SK-N-SH treated with all-trans-retinoic acid at 6 μM for 48 hours (cell line): Measurements from ENCODE around the gene PHB1.

ENCODE experiments used
- ATAC-seq: fragments of 200-7000 bp; cut with Tn5 transposase; 3 replicates; pipeline ENCODE4 v1.9.1; 2020; ENCODE audit warnings: mild to moderate bottlenecking, moderate library complexity
- BACH2 ChIP-seq: fragments of 250-450 bp; sonication (Bioruptor Pico); IDR thresholded peaks from 2 replicates; pipeline ENCODE4 v1.9.0; 2021; ENCODE audit warnings: mild to moderate bottlenecking, borderline replicate concordance
- CSDC2 ChIP-seq: fragments of 250-450 bp; sonication (Bioruptor Pico); IDR thresholded peaks from 2 replicates; pipeline ENCODE4 v1.5.0; 2020; ENCODE audit warnings: mild to moderate bottlenecking, moderate library complexity
- CSRNP3 ChIP-seq: fragments of 250-450 bp; sonication (Bioruptor Pico); IDR thresholded peaks from 2 replicates; pipeline ENCODE4 v1.5.1; 2021; ENCODE audit warnings: mild to moderate bottlenecking, moderate library complexity
- ESRRG ChIP-seq: fragments of 250-450 bp; sonication (Bioruptor Pico); IDR thresholded peaks from 2 replicates; pipeline ENCODE4 v1.6.1; 2021; ENCODE audit warnings: mild to moderate bottlenecking
- GLIS3 ChIP-seq: fragments of 250-450 bp; sonication (Bioruptor Pico); IDR thresholded peaks from 2 replicates; pipeline ENCODE4 v1.5.0; 2020; ENCODE audit warnings: mild to moderate bottlenecking, moderate library complexity
- ISL1 ChIP-seq: fragments of 250-450 bp; sonication (Bioruptor Pico); IDR thresholded peaks from 2 replicates; pipeline ENCODE4 v2.1.2; 2022; ENCODE audit warnings: mild to moderate bottlenecking, moderate library complexity
- OSR1 ChIP-seq: fragments of 250-450 bp; sonication (Bioruptor Pico); IDR thresholded peaks from 2 replicates; pipeline ENCODE4 v1.8.0; 2022; ENCODE audit warnings: moderate library complexity, mild to moderate bottlenecking, inconsistent platforms
- PATZ1 ChIP-seq: fragments of 250-450 bp; sonication (Bioruptor Pico); IDR thresholded peaks from 2 replicates; pipeline ENCODE4 v1.8.0; 2020; ENCODE audit warnings: mild to moderate bottlenecking, moderate library complexity, borderline replicate concordance
- POU6F1 ChIP-seq: fragments of 250-450 bp; sonication (Bioruptor Pico); IDR thresholded peaks from 2 replicates; pipeline ENCODE4 v1.8.0; 2021; ENCODE audit warnings: low read depth, mild to moderate bottlenecking, moderate library complexity, borderline replicate concordance
- PPARA ChIP-seq: fragments of 250-450 bp; sonication (Bioruptor Pico); IDR thresholded peaks from 2 replicates; pipeline ENCODE4 v1.5.0; 2020; ENCODE audit warnings: mild to moderate bottlenecking, borderline replicate concordance
- RARB ChIP-seq: fragments of 250-450 bp; sonication (Bioruptor Pico); IDR thresholded peaks from 2 replicates; pipeline ENCODE4 v1.8.0; 2021; ENCODE audit warnings: mild to moderate bottlenecking, moderate library complexity
- SNAI2 ChIP-seq: fragments of 250-450 bp; sonication (Bioruptor Pico); IDR thresholded peaks from 2 replicates; pipeline ENCODE4 v1.5.0; 2020; ENCODE audit warnings: mild to moderate bottlenecking, moderate library complexity
- TCF4 ChIP-seq: fragments of 250-450 bp; sonication (Bioruptor Pico); IDR thresholded peaks from 2 replicates; pipeline ENCODE4 v1.8.0; 2021; ENCODE audit warnings: mild to moderate bottlenecking, moderate library complexity, borderline replicate concordance
- TOX ChIP-seq: fragments of 250-450 bp; sonication (Bioruptor Pico); IDR thresholded peaks from 2 replicates; pipeline ENCODE4 v1.8.0; 2021; ENCODE audit warnings: mild to moderate bottlenecking, moderate library complexity, borderline replicate concordance
- TSHZ2 ChIP-seq: fragments of 250-450 bp; sonication (Bioruptor Pico); IDR thresholded peaks from 2 replicates; pipeline ENCODE4 v1.5.0; 2020; ENCODE audit warnings: mild to moderate bottlenecking, moderate library complexity
- ZFP3 ChIP-seq: fragments of 250-450 bp; sonication (Bioruptor Pico); IDR thresholded peaks from 2 replicates; pipeline ENCODE4 v1.5.0; 2020; ENCODE audit warnings: mild to moderate bottlenecking, moderate library complexity
- ZFP30 ChIP-seq: fragments of 450-650 bp; formaldehyde crosslinking; IDR thresholded peaks from 2 replicates; pipeline ENCODE4 v1.5.0; 2022; ENCODE audit warnings: mild to moderate bottlenecking, moderate library complexity
- ZNF565 ChIP-seq: fragments of 450-650 bp; formaldehyde crosslinking; conservative IDR thresholded peaks from 2 replicates; pipeline ENCODE4 v1.5.0; 2020; ENCODE audit warnings: low read depth, mild to moderate bottlenecking, moderate library complexity
- ZNF70 ChIP-seq: fragments of 450-650 bp; formaldehyde crosslinking; IDR thresholded peaks from 2 replicates; pipeline ENCODE4 v1.5.0; 2020; ENCODE audit warnings: mild to moderate bottlenecking, moderate library complexity
- ZNF8 ChIP-seq: fragments of 450-650 bp; formaldehyde crosslinking; IDR thresholded peaks from 2 replicates; pipeline ENCODE4 v1.5.0; 2020; ENCODE audit warnings: mild to moderate bottlenecking, moderate library complexity

Gene PHB1

GRCh38 chr17:49407086-49407485 is 7.6 kb downstream of the PHB1 start:
- ATAC-seq = no peak
- TF ChIP-seq ESRRG = no peak
- no peak for TF ChIP-seq ZFP30 (CRISPR knock-in tag)
- no peak for TF ChIP-seq ZNF565 (CRISPR knock-in tag)
- TF ChIP-seq RARB = no peak

GRCh38 chr17:49406421-49407061 is 8.1 kb downstream of the PHB1 start:
- TF ChIP-seq ZNF70 (CRISPR knock-in tag) = no peak
- no peak for TF ChIP-seq ZNF8 (CRISPR knock-in tag)
- no peak for TF ChIP-seq GLIS3 (CRISPR knock-in tag)
- TF ChIP-seq ISL1 (CRISPR knock-in tag) = no peak
- no peak for TF ChIP-seq OSR1 (CRISPR knock-in tag)
- TF ChIP-seq ZFP3 (CRISPR knock-in tag) = no peak
- ATAC-seq = no peak

GRCh38 chr17:49404906-49405305 is 9.8 kb downstream of the PHB1 start:
- no peak for ATAC-seq
- TF ChIP-seq RARB (no peak), GLIS3 (CRISPR knock-in tag) (no peak), PATZ1 (CRISPR knock-in tag) (no peak), ZFP30 (CRISPR knock-in tag) (no peak), ESRRG (no peak), CSDC2 (no peak), ZNF8 (CRISPR knock-in tag) (no peak), ZNF565 (CRISPR knock-in tag) (no peak), OSR1 (CRISPR knock-in tag) (no peak)

GRCh38 chr17:49404361-49404760 is 10.3 kb downstream of the PHB1 start:
- ATAC-seq = no peak
- TF ChIP-seq BACH2 (CRISPR knock-in tag) (no peak), PATZ1 (CRISPR knock-in tag) (no peak), ESRRG (no peak), CSDC2 (no peak), ZFP3 (CRISPR knock-in tag) (no peak), POU6F1 (CRISPR knock-in tag) (no peak), ZNF70 (CRISPR knock-in tag) (no peak), TSHZ2 (CRISPR knock-in tag) (no peak), GLIS3 (CRISPR knock-in tag) (no peak), TCF4 (CRISPR knock-in tag) (no peak), SNAI2 (CRISPR knock-in tag) (no peak), TOX (no peak), ZNF565 (CRISPR knock-in tag) (no peak), OSR1 (CRISPR knock-in tag) (no peak), ISL1 (CRISPR knock-in tag) (no peak), PPARA (no peak), CSRNP3 (CRISPR knock-in tag) (no peak), ZFP30 (CRISPR knock-in tag) (no peak)
